Measurements from ENCODE around the gene PRRX1.

DNA sequence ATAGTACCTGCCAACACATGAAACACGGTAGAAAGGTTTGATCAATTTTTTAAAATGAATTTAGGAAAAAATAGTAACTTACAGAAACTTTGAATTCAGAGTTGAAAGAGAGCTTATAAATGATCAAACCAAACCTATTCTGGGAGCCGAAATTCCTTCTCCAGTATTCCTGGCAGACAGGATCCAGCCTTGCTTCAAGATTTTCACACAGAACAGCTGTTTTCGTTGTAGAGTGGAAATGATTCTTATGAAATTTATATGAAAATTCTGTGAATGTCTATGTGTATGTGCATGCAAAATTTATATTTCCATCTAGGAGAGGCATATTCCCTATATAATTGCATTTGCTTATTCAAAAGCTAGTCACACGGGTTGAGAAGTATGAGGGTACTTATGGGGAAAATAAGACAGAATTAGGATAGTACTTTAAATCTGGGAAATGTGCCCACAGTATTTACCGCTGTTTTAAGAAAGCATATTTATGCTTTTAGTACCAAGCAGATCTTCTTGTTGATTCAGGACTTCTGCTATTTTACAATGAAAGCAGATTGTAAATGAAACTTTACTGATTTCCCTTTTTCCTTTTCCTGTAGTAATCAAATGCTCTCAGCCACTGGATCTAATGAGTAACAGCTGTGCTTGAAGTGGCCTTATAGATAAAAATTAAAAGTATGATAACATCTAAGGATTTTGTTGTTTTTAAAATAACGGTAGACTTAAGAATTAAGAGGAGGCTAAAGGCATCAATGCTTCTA, 30.4 kb downstream of the PRRX1 start:
- TF ChIP-seq EP300 (IDR thresholded peaks at IDR 0.05; ENCODE audit: borderline replicate concordance) (no peak), TEAD4 (IDR thresholded peaks at IDR 0.05) (no peak), CREB1 (IDR thresholded peaks at IDR 0.05; ENCODE audit: low read depth) (no peak), FOXM1 (IDR thresholded peaks at IDR 0.05; ENCODE audit: borderline replicate concordance, low read depth) (no peak), EGR1 (IDR thresholded peaks at IDR 0.05) (no peak), TAF1 (IDR thresholded peaks at IDR 0.05; ENCODE audit: low read depth) (no peak)
- TF ChIP-seq, protein P1, sequence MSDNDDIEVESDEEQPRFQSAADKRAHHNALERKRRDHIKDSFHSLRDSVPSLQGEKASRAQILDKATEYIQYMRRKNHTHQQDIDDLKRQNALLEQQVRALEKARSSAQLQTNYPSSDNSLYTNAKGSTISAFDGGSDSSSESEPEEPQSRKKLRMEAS (IDR thresholded peaks at IDR 0.05) = no peak
- TF ChIP-seq, protein P2, sequence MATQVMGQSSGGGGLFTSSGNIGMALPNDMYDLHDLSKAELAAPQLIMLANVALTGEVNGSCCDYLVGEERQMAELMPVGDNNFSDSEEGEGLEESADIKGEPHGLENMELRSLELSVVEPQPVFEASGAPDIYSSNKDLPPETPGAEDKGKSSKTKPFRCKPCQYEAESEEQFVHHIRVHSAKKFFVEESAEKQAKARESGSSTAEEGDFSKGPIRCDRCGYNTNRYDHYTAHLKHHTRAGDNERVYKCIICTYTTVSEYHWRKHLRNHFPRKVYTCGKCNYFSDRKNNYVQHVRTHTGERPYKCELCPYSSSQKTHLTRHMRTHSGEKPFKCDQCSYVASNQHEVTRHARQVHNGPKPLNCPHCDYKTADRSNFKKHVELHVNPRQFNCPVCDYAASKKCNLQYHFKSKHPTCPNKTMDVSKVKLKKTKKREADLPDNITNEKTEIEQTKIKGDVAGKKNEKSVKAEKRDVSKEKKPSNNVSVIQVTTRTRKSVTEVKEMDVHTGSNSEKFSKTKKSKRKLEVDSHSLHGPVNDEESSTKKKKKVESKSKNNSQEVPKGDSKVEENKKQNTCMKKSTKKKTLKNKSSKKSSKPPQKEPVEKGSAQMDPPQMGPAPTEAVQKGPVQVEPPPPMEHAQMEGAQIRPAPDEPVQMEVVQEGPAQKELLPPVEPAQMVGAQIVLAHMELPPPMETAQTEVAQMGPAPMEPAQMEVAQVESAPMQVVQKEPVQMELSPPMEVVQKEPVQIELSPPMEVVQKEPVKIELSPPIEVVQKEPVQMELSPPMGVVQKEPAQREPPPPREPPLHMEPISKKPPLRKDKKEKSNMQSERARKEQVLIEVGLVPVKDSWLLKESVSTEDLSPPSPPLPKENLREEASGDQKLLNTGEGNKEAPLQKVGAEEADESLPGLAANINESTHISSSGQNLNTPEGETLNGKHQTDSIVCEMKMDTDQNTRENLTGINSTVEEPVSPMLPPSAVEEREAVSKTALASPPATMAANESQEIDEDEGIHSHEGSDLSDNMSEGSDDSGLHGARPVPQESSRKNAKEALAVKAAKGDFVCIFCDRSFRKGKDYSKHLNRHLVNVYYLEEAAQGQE (IDR thresholded peaks at IDR 0.05; ENCODE audit: low read depth) = no peak
